Fibroblast of villous mesenchyme (primary cell): Measurements from ENCODE around the gene BCKDHA. TPM values are rescaled to one million over a fixed set of nuclear protein-coding genes. Genes with fewer than 3 reads are reported as not detected.

ENCODE experiments used
- DNase-seq: peaks from one replicate; pipeline ENCODE4 v3.0.0-alpha.2; 2010; ENCODE audit warnings: low read depth
- H3K4me3 ChIP-seq: 2 replicates; pipeline ENCODE4 v1.5.1; 2011; ENCODE audit warnings: low read depth, mild to moderate bottlenecking, low read length
- CTCF ChIP-seq: IDR thresholded peaks from 2 replicates; pipeline ENCODE4 v1.5.1; 2012; ENCODE audit warnings: low read depth, mild to moderate bottlenecking, low read length; ENCODE audit not compliant: insufficient read depth
- total RNA-seq: library from RNA; depleted of rRNA; stranded (reverse); fragments of >200 nt; gene quantifications from 2 replicates; pipeline ENCODE4 v1.2.3, GENCODE V29; 2012

The BCKDHA gene
- total RNA-seq, 1 donor = 21.2 TPM

- DNase-seq = no peak
- no peak overlapping the region for H3K4me3 ChIP-seq
- no peak for TF ChIP-seq CTCF
These were observed 48.0 kb downstream of the BCKDHA start for GRCh38 chr19:41445575-41445974.

DNA sequence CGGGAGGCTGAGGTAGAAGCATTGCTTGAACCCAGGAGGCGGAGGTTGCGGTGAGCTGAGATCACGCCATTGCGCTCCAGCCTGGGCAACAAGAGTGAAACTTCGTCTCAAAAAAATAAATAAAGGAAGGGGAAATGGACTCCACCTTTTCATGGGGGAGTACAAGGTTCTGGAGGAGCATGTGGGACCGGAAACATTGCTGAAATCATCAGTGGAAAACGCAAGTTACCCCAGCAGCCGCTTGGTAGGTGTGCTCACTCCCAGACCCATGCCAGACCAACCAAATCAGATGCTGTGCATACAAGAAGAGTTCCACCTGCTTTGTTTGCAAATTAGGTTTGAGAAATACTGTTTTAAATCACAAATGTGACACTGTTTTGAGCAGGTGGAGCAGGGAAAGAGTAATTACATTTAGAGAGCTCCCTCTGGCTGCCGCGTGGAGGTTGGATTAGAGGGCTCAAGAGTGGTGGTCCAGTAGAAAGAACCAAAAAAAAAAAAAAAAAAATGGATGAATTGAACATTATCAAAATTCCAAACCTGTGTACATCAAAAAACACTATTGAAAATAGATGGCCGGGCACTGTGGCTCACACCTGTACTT, 50.2 kb downstream of the BCKDHA start:
- H3K4me3 ChIP-seq = no peak overlapping the region
- no peak for DNase-seq
- no peak for TF ChIP-seq CTCF

- TF ChIP-seq CTCF = peak; percentile 99
- DNase-seq = peak; percentile 67
- peak overlapping the region; percentile 35 for H3K4me3 ChIP-seq
These were observed 51.7 kb downstream of the BCKDHA start for GRCh38 chr19:41449079-41449864.

DNA sequence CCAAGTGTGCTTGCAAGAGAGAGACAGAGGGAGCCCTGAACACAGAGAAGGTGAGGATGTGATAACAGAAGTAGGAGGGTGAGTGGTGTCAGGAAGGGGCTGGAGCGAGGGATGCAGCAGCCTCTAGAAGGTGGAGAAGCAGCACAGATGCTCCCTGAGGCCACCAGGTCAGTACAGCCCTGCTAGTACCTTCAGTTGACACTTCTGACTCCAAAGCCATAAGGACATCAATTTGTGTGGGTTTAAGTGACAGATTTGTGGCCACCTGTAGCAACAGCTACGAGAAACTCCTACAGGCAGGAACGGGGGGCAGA, 52.2 kb downstream of the BCKDHA start:
- H3K4me3 ChIP-seq = no peak overlapping the region
- no peak for TF ChIP-seq CTCF
- no peak for DNase-seq

- no peak for DNase-seq
- H3K4me3 ChIP-seq = no peak overlapping the region
- TF ChIP-seq CTCF = no peak
These were observed 55.1 kb downstream of the BCKDHA start for GRCh38 chr19:41452584-41453275.

- TF ChIP-seq CTCF = no peak
- no peak for DNase-seq
- no peak overlapping the region for H3K4me3 ChIP-seq
These were observed 58.3 kb downstream of the BCKDHA start for GRCh38 chr19:41455936-41456335.
